T47D (cell line): ENCODE data around the gene GLRX.
"Not testable (repeated sequence)": the region's sequence is repeated elsewhere in the genome, so short reads cannot be mapped to it uniquely, and the experiment has no call there.

Source experiments
- DNase-seq, 2 experiments: peaks; one replicate each; pipeline versions ENCODE4 v3.0.0 to v3.0.0-alpha.2; 2011 to 2012; ENCODE audit warnings: low read depth in 1 of 2, low spot score in 1 of 2
- JUND ChIP-seq: IDR thresholded peaks from 2 replicates; pipeline ENCODE4 v1.6.1; 2012; ENCODE audit warnings: low read depth
- in situ Hi-C: cut with HindIII; loops from 2 replicates; pipeline ENCODE4 v1.10.0; 2016; ENCODE audit warnings: low sequenced_read_pairs, low pct_unique_long_range_greater_than_20kb

The GLRX gene

DNA sequence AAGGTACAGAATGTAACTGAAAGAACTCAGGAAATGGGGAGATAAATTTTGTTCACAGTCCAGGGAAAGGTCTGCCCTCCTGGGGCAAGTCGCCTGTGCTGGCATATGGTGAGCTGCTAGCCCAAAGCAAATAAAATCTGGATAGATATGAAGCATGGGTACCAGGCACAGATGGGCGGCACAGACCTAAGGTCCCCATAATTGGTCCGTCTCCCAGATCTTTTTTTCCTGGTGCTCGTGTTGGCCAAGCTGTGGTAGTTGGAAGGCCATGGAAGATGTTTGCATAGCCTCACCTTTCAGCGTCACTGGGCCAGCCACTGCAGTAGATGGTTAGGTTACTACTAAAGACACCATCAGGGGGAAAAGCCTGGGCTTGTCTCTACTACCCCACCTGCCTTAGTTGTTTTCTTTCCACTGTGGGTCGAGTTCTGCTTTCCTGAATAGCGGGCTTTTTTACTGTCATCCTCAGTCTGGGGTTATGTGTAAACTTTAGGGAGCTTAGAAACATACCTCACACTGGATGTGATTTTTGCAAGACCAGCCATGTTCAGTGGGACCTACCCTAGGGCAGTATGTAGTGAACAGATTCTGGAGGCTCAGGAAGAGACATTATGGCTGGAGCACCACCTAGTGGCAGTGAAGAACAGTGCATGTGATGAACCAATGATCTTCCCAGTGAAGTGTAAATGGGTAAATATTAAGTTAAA, 24.2 kb upstream of the GLRX start:
- in situ Hi-C loops, result no loop called here
- DNase-seq, result peak; percentile 72 to 78
- TF ChIP-seq JUND, result no peak

GRCh38 chr5:95845391-95845790, 22.9 kb upstream of the GLRX start:
- DNase-seq, result no peak
- in situ Hi-C loops, result no loop called here

DNA sequence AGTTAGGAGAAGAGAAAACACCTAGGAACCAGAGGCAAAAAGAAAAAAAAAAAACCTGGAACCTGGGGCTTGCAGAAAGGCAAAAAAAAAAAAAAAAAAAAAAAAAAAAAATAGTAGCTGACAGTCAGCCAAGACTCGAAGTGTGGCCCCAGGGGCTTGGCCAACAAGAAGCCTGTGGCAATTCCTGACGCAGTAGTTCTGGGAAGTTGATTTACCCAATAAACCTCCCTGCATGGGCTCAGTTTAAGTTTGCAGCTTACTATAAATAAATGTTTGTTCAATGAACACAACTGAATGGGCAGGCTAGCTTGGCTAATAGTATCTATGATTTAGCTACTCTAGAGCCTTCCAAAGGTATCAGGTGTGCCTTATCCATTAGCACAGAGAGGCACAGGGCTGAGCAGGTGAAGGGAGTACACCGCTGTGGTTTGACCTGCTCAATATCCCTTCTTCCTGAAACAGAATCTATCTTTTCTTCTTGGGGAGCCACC, 21.3 kb upstream of the GLRX start:
- in situ Hi-C loops, result no loop called here
- no peak for TF ChIP-seq JUND
- no peak for DNase-seq

More at GRCh38 chr5:95845391-95845790, 22.9 kb upstream of the GLRX start:
- TF ChIP-seq JUND, result no peak

DNA sequence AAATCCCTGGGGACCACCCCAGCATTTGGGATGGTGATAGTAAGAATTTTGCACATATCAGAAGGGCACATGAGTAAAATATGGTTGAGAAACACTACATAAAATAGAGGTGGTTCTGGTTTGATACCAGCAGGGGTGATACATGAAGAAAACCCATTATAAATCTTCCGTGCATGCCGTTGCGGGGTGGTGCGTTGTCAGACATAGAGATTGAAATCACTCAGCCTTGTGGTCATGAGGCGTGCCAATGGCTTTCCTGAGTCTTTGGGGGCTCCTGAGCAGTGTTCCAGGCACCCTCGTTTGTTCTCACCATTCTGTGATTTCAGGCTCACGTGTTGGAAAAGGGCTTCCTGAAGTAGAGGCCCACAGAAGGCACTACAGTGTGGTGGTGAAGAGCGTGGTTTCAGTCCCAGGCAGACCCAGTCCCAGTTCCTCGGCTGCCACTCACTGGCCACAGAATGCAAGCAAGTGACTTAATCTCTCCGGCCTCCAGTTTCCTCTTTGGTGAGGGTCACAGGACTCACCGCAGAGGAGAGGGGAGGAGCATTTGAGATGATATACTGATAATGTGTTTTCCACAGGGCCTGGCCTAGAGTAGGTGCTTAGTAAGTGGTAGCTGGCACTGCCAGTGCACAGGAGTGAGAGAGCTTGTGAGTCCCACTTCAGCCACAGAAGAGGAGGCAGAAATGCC, 20.5 kb upstream of the GLRX start:
- no peak for TF ChIP-seq JUND
- in situ Hi-C loops, result no loop called here
- DNase-seq, result peak; percentile 35 to 69

DNA sequence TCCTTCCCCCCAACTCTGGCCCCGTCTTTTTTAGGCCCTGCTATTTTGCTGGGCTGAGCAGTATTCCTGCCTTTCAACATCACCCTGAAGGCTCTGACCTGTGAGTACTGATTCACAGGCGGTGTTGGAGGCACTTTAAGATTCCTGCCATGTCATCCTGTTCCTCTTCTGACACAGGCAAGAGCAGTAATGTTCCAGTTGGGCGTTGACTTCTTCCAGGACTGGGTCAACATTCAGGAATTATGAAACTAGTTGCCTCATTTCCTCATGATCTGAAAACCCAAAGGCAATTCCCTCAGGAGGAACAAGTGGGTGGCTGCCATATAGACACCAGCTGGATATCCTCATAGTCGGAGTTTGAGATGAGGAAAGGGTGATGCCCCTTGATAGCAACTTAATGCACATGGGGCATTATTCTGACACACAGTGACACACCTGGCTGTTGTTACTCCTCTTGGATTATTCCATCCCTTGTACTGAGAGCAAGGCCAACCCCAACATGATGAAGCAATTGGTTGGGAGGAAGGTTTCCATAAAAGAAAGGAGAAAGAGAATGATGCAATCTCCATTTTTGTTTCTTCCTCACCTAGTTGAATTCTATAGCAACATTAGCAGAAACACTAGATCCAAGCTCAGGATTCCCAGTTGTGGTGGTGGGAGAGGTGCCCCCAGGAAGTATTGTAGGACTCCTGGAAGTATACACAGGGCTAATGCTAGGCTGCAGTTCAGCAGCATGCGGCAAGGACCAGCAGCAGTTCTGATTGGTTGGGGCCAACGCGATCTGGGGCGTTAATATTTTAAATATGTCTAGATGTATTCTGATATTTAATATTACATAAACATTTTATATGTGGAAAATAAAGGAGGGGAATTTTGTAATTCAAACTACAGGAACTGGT, 19.6 kb upstream of the GLRX start:
- no peak for TF ChIP-seq JUND
- no peak for DNase-seq
- in situ Hi-C loops, result no loop called here

GRCh38 chr5:95840956-95841705, 18.6 kb upstream of the GLRX start:
- in situ Hi-C loops, result no loop called here
- DNase-seq, result no peak
- TF ChIP-seq JUND, result no peak

DNA sequence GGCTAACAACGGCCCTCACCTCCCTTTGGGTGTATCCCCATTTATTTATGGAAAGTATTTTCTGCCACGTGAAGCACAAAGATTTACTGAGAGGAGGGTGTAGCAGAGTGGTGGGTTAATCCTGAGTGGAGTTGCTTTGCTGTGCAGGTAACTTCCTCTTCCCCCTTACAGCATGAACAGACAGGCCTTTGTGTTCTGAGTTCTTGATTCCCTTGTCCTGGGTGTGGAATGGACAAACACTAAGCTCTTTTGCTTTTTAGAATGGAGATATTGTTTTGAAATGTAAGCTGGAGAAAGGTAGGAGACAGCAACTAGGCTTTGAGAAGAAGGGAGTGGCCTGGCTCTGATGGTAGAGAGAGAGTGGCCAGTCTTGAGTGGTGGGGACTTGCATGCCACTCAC, 17.1 kb upstream of the GLRX start:
- no peak for TF ChIP-seq JUND
- in situ Hi-C loops, result no loop called here
- no peak for DNase-seq

DNA sequence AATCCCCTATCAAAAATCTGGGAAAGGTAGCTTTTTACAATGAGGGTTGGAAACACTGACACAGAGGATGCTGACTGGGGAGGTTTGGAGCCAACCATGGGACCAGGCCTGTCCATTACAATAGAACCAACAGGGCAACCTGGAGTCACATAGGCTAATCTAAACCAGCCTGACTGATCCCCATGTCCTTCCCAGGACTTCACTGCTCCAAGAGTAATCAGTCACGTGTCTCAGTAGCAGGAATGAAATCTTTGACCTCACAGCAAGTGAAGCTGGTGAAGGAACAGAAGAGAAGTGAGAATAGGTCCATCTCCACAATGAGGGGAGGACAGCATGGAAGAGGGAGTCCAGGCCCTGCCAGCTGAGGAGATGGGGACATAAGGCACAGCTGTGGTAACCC, 16.0 kb upstream of the GLRX start:
- no peak for DNase-seq
- TF ChIP-seq JUND, result no peak
- in situ Hi-C loops, result no loop called here

DNA sequence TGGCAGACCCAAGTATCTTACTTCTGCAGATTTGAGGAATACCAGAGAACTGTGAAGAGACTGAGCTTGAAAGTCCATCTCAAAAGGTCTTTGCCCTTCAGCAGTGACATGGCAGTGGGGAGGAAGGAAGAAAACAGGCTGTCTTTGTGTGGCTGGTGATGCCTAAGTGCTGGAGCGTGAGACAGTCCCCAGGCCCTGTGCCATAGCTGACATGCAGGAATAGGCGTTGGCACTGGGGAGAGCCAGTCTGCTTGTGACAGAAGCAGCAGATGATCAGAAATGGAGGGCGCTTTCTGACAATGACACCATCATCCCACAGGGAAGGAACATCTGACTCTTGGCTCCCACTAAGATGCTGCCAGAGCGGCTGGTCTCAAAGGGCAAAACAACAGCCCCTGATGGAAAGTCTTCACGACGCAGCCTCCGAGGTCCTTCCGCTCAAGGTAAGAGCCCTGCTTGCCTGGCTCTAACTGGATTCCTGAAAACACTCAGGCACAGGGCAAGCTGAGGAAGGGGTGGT, 15.5 kb upstream of the GLRX start:
- in situ Hi-C loops, result no loop called here
- TF ChIP-seq JUND, result no peak
- DNase-seq, result no peak

GRCh38 chr5:95837492-95837891, 15.0 kb upstream of the GLRX start:
- TF ChIP-seq JUND, result no peak
- DNase-seq, result no peak
- in situ Hi-C loops, result no loop called here

GRCh38 chr5:95836971-95837370, 14.4 kb upstream of the GLRX start:
- DNase-seq, in situ Hi-C loops: not testable (repeated sequence)

DNA sequence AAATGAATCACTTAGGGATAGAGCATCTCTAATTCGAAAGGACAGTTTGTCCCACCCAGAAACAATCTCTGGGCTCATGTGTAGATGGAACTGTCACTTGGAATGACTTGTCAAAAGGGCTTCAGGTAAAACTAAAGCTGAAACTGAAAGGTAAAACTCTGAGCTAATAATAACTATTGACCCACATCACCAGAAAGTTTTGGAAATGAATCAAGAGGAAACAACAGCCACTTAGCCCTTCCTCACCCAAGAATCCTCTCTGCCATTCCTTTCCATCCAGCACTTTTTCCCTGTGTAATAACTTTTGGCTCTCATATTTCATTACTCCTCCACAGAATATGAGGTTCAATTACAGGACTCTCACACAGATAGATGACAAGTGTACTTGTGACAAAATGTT, 14.0 kb upstream of the GLRX start:
- no peak for TF ChIP-seq JUND
- in situ Hi-C loops, result no loop called here
- no peak for DNase-seq
